IMR-90 (cell line): ENCODE results near the gene TRIM27. TPM values are rescaled to one million over a fixed set of nuclear protein-coding genes. Genes with fewer than 3 reads are reported as not detected.

Source experiments
- ATAC-seq: fragments of 200-7000 bp; cut with Tn5 transposase; 2 replicates; pipeline ENCODE4 v1.9.1; 2020; ENCODE audit warnings: low read depth, mild to moderate bottlenecking, moderate library complexity
- BruUV-seq: library from RNA; stranded (reverse); fragments of 400-500 nt; replicated peaks from 2 replicates; lab custom pipeline; 2021; lab: Mats Ljungman, UMichigan
- CTCF ChIA-PET: fragments of 300-600 bp; formaldehyde crosslinking; extraction: SDS; loops from one replicate; lab custom pipeline; 2021; ENCODE audit warnings: antibody characterized with exemption; lab: Yijun Ruan, JAX
- POLR2A ChIA-PET: fragments of 300-600 bp; sonication (Branson Sonifier 250); formaldehyde crosslinking; loops from one replicate; lab custom pipeline; 2022; ENCODE audit warnings: antibody characterized with exemption; ENCODE audit not compliant: unreplicated experiment; lab: Charles Lee
- DNase-seq: peaks from one replicate; pipeline ENCODE4 v3.0.0; 2013
- H2AFZ ChIP-seq: replicated peaks from 2 replicates; pipeline ENCODE3; 2013; ENCODE audit warnings: low read length, mild to moderate bottlenecking; ENCODE audit not compliant: poor library complexity
- H2AK5ac ChIP-seq: 2 replicates; pipeline ENCODE4 v1.6.1; 2013; ENCODE audit warnings: low read depth, low read length, inconsistent platforms
- H2AK9ac ChIP-seq: replicated peaks from 2 replicates; pipeline ENCODE3; 2013; ENCODE audit warnings: mild to moderate bottlenecking, low read depth, low read length, moderate library complexity; ENCODE audit not compliant: poor library complexity
- H2BK120ac ChIP-seq: 2 replicates; pipeline ENCODE4 v1.6.1; 2013; ENCODE audit warnings: low read depth, low read length, inconsistent platforms
- H2BK15ac ChIP-seq: 3 replicates; pipeline ENCODE4 v1.6.1; 2013; ENCODE audit warnings: low read depth, low read length, inconsistent platforms
- H2BK20ac ChIP-seq: 2 replicates; pipeline ENCODE4 v1.6.1; 2013; ENCODE audit warnings: low read depth, mild to moderate bottlenecking, inconsistent platforms, low read length, moderate library complexity
- H2BK5ac ChIP-seq: 2 replicates; pipeline ENCODE4 v1.6.1; 2013; ENCODE audit warnings: mild to moderate bottlenecking, low read depth, low read length, inconsistent platforms; ENCODE audit not compliant: poor library complexity, severe bottlenecking
- H3K14ac ChIP-seq: replicated peaks from 2 replicates; pipeline ENCODE4 v1.6.1; 2013; ENCODE audit warnings: low read depth, low read length, inconsistent platforms
- H3K18ac ChIP-seq: 2 replicates; pipeline ENCODE4 v1.6.1; 2013; ENCODE audit warnings: low read depth, low read length, control low read depth
- H3K23ac ChIP-seq: 2 replicates; pipeline ENCODE4 v1.6.1; 2013; ENCODE audit warnings: low read depth, low read length, inconsistent platforms
- H3K27ac ChIP-seq: 2 replicates; pipeline ENCODE4 v1.5.1; 2013; ENCODE audit warnings: mild to moderate bottlenecking, control low read depth, low read length; ENCODE audit not compliant: insufficient read depth
- H3K27me3 ChIP-seq: 2 replicates; pipeline ENCODE4 v1.6.1; 2013; ENCODE audit warnings: low read length; ENCODE audit not compliant: control insufficient read depth, insufficient read depth
- H3K36me3 ChIP-seq: 2 replicates; pipeline ENCODE4 v1.6.1; 2013; ENCODE audit warnings: low read length, mixed read lengths; ENCODE audit not compliant: control insufficient read depth, insufficient read depth
- H3K4ac ChIP-seq: 2 replicates; pipeline ENCODE4 v1.6.1; 2013; ENCODE audit warnings: low read depth, low read length, inconsistent platforms
- H3K4me1 ChIP-seq: 2 replicates; pipeline ENCODE4 v1.6.1; 2013; ENCODE audit warnings: low read length, mixed read lengths; ENCODE audit not compliant: control insufficient read depth, insufficient read depth
- H3K4me2 ChIP-seq: 2 replicates; pipeline ENCODE4 v1.6.1; 2013; ENCODE audit warnings: low read depth, mild to moderate bottlenecking, control low read depth, low read length, moderate library complexity
- H3K4me3 ChIP-seq: 2 replicates; pipeline ENCODE4 v1.5.1; 2013; ENCODE audit warnings: low read depth, mild to moderate bottlenecking, control low read depth, low read length, moderate library complexity; ENCODE audit not compliant: insufficient read depth
- H3K56ac ChIP-seq: 2 replicates; pipeline ENCODE4 v1.6.1; 2013; ENCODE audit warnings: low read length, inconsistent platforms; ENCODE audit not compliant: insufficient read depth; ENCODE audit errors: extremely low read depth
- H3K79me1 ChIP-seq, 2 experiments: 2 replicates each; pipeline ENCODE4 v1.6.1; 2013; ENCODE audit warnings: low read length in 2 of 2, inconsistent platforms in 1 of 2, low read depth in 1 of 2
- H3K9ac ChIP-seq: 2 replicates; pipeline ENCODE4 v1.6.1; 2013; ENCODE audit warnings: low read depth, low read length, control low read depth
- H3K9me1 ChIP-seq: 2 replicates; pipeline ENCODE4 v1.6.1; 2013; ENCODE audit warnings: low read length, inconsistent platforms; ENCODE audit not compliant: insufficient read depth
- H3K9me3 ChIP-seq: 2 replicates; pipeline ENCODE4 v1.6.1; 2013; ENCODE audit warnings: low read length; ENCODE audit not compliant: control insufficient read depth, insufficient read depth
- H4K20me1 ChIP-seq: 2 replicates; pipeline ENCODE4 v1.6.1; 2013; ENCODE audit warnings: low read length, inconsistent platforms; ENCODE audit not compliant: insufficient read depth
- H4K5ac ChIP-seq: 2 replicates; pipeline ENCODE4 v1.6.1; 2013; ENCODE audit warnings: mild to moderate bottlenecking, low read depth, low read length, control low read depth
- H4K8ac ChIP-seq, 2 experiments: 2 replicates each; pipeline ENCODE4 v1.6.1; 2013; ENCODE audit warnings: low read depth in 2 of 2, low read length in 2 of 2, control low read depth in 1 of 2, inconsistent platforms in 1 of 2
- H4K91ac ChIP-seq: 2 replicates; pipeline ENCODE4 v1.6.1; 2013; ENCODE audit warnings: low read depth, low read length, inconsistent platforms; ENCODE audit not compliant: insufficient read depth
- BHLHE40 ChIP-seq: fragments of 150-350 bp; IDR thresholded peaks from 2 replicates; pipeline ENCODE4 v1.6.1; 2016; ENCODE audit warnings: mild to moderate bottlenecking, low read depth, low read length
- FOS ChIP-seq: fragments of 150-350 bp; IDR thresholded peaks from 2 replicates; pipeline ENCODE4 v1.6.1; 2016; ENCODE audit warnings: low read depth, low read length
- MAFK ChIP-seq: IDR thresholded peaks from 2 replicates; pipeline ENCODE4 v1.6.1; 2012; ENCODE audit warnings: low read depth, low read length, improper control_type of control experiment
- WGBS, 2 experiments: methylation state at CpG; one replicate each; pipeline versions ENCODE4 v1.1.5 to v1.1.7; 2013; ENCODE audit warnings: missing lambda C conversion rate in 2 of 2; ENCODE audit not compliant: insufficient read length in 1 of 2; ENCODE audit errors: extremely low coverage in 2 of 2; 5-methylcytosine and 5-hydroxymethylcytosine counted together
- dilution Hi-C: fragments of 300-500 bp; cut with HindIII; formaldehyde crosslinking; loops from one replicate; pipeline ENCODE4 v1.14.3; 2018; ENCODE audit warnings: low sequenced_read_pairs; ENCODE audit not compliant: unreplicated experiment
- in situ Hi-C: fragments of 300-500 bp; cut with MboI; formaldehyde crosslinking; loops from 3 replicates; pipeline ENCODE4 v1.14.3; 2019; ENCODE audit warnings: low sequenced_read_pairs, inconsistent platforms, mixed read lengths
- intact Hi-C: fragments of 100-400 bp; cut with micrococcal nuclease; formaldehyde crosslinking; loops from 2 replicates; pipeline ENCODE4 v1.10.0; 2022
- polyA plus RNA-seq, 3 experiments: library from polyadenylated mRNA; depleted of rRNA; stranded (reverse); fragments of >200 nt; gene quantifications; 2 replicates each; pipeline ENCODE4 v1.2.3, GENCODE V29; 2012; ENCODE audit warnings: low replicate concordance in 1 of 3
- total RNA-seq: library from RNA; depleted of rRNA; stranded (reverse); fragments of >200 nt; gene quantifications from 2 replicates; pipeline ENCODE4 v1.2.3, GENCODE V29; 2012
- TF ChIP-seq, protein P1 (sequence below): fragments of 150-350 bp; IDR thresholded peaks from 2 replicates; pipeline ENCODE4 v1.6.1; 2017; ENCODE audit warnings: mild to moderate bottlenecking, antibody characterized with exemption, low read length, low read depth

TRIM27 gene
- total and polyA plus RNA-seq, 2 of the 4 experiments (the other 2 are of a cell fraction): 44.4 to 48.0 TPM

DNA sequence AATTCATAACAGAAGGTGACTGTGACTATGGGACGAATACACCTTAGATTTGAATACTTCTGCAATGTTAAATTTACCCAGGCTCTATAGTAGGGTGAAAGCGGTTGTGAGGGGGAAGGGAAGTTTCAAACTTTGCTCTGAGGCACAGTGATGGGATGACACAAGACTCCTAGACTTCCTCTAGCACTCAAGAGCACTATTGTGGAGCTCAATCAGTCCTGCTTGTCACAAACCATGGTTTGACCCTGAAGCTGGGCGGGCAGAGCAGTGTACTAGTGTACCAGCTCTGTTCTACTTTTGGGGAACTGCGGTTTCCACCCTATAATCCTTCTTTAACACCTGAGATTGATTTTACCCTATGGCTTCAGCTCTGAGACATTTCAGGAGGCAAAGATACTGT is 17.1 kb downstream of the TRIM27 start:
- no peak overlapping the region for H3K23ac ChIP-seq
- no peak overlapping the region; the same call in 1 of the 2 replicates for H3K4ac ChIP-seq
- peak overlapping the region; percentile 39; the same call in 1 of the 2 replicates for H4K5ac ChIP-seq
- no peak overlapping the region for H3K4me2 ChIP-seq
- peaks cover 4% of the 10 kb centered on the region; the same call in 1 of the 2 replicates for H4K20me1 ChIP-seq
- H3K27ac ChIP-seq: no peak overlapping the region
- POLR2A ChIA-PET: interaction anchor here (0.6 kb wide), 1 partner anchor 11 kb away, joined by 4 read pairs; no protein-coding TSS in a partner anchor
- no peak overlapping the region for H3K9ac ChIP-seq
- H3K18ac ChIP-seq: peak overlapping the region; percentile 42; the same call in 1 of the 2 replicates
- CTCF ChIA-PET: no interaction called here
- intact Hi-C loops (no loop called here), dilution Hi-C loops (no loop called here), in situ Hi-C loops (no loop called here)
- no peak for ATAC-seq
- DNase-seq: no peak
- no peak overlapping the region for H2AK9ac ChIP-seq
- no TSS peak for BruUV-seq
- no peak overlapping the region for H4K91ac ChIP-seq
- peak overlapping the region; percentile 65 for H2BK5ac ChIP-seq
- H3K4me1 ChIP-seq: no peaks in the 10 kb centered on the region; the same call in 1 of the 2 replicates
- H4K8ac ChIP-seq: no peak overlapping the region
- H2AK5ac ChIP-seq: no peak overlapping the region
- peaks cover 5% of the 10 kb centered on the region; the same call in 1 of the 2 replicates for H3K9me1 ChIP-seq
- H3K14ac ChIP-seq: 0 out of 2 replicates have a peak overlapping the region, but pooled peaks have one; percentile 24
- TF ChIP-seq BHLHE40: no peak
- no peak for TF ChIP-seq FOS
- TF ChIP-seq, protein P1, sequence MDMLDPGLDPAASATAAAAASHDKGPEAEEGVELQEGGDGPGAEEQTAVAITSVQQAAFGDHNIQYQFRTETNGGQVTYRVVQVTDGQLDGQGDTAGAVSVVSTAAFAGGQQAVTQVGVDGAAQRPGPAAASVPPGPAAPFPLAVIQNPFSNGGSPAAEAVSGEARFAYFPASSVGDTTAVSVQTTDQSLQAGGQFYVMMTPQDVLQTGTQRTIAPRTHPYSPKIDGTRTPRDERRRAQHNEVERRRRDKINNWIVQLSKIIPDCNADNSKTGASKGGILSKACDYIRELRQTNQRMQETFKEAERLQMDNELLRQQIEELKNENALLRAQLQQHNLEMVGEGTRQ: no peak
- no peak for TF ChIP-seq MAFK
- 80% methylated on average over 1 of the region's 4 CpGs; no CpG with 5 or more reads in 1 of the 2 experiments for WGBS, 2 experiments
- peaks cover 62% of the 10 kb centered on the region for H3K36me3 ChIP-seq
- H3K79me1 ChIP-seq: peaks cover 22 to 47% of the 10 kb centered on the region in 2 experiments
- H3K27me3 ChIP-seq: no peaks in the 10 kb centered on the region
- H3K56ac ChIP-seq: no peak overlapping the region
- H3K9me3 ChIP-seq: no peaks in the 10 kb centered on the region
- no peak overlapping the region; the same call in 1 of the 2 replicates for H2BK20ac ChIP-seq
- no peak overlapping the region; the same call in 2 of the 3 replicates for H2BK15ac ChIP-seq
- H3K4me3 ChIP-seq: no peak overlapping the region
- H2AFZ ChIP-seq: no peak overlapping the region
- peak overlapping the region; percentile 26; the same call in 1 of the 2 replicates for H2BK120ac ChIP-seq
